GM19351 (cell line): Measurements from ENCODE around the gene PLK5.
"Not testable (repeated sequence)": the region's sequence is repeated elsewhere in the genome, so short reads cannot be mapped to it uniquely, and the experiment has no call there.

ENCODE experiments used
- ATAC-seq: cut with Tn5 transposase; IDR thresholded peaks from one replicate; pipeline ENCODE4 v1.9.1; 2021; ENCODE audit warnings: mild to moderate bottlenecking, moderate library complexity; ENCODE audit not compliant: unreplicated experiment

Gene PLK5

DNA sequence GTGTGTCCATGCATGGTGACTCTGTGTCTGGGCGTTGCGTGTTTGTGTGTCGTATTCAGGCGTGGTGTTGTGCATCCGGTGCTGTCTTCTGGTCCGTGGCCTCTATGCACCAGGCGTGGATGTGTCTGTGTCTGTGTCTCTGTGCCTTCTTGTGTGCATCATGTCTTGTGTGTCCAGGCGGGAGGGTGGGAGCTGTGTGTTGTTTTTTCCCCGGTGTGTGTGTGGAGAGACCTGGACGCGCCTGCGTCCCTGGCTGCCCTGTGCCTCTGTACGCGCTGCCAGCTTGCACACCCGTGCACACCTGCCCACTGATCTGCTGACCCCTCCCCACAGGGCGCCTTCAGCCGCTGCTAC is 1.1 kb downstream of the PLK5 start:
- ATAC-seq: no peak

DNA sequence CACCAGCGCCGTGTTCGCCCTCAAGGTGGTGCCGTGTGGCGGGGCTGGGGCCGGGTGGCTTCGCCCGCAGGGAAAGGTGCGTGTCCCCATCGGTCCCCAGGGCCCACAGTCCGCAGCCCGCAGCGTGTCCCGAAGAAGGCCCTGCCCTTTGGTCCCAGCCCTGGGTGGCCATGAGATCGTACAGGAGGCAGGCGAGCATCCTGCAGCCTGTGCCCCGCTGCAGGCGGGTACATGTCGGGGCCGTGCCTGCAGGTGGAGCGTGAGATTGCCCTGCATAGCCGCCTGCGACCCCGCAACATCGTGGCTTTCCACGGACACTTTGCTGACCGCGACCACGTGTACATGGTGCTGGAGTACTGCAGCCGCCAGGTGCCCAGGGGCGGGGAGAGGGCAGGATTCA is 1.5 kb downstream of the PLK5 start:
- ATAC-seq: no peak

DNA sequence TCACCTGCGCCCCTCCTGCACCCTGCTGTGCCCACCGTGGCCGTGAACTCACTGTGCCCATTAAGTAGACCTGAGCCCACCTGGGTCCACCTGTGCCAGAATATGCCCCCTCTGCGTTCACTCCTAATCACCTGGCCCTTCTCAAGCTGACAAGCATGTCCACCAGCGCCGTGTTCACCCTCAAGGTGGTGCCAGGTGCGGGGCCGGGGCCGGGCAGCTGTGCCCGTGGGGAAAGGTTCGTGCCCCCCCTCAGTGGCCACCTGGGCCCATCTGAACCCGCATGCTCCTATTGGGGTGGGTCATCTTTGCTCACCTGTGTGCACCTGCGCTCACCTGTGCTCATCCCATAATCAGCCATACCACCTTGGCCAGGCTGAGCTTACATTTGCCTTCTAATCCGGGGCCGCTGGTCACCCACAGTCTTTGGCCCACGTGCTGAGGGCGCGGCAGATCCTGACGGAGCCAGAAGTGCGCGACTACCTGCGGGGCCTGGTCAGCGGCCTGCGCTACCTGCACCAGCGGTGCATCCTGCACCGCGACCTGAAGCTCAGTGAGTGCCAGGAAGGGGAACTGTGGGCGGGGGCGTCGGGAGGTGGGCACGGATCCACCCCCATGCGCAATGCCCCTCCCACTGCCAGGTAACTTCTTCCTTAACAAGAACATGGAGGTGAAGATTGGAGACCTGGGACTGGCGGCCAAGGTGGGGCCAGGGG is 2.3 kb downstream of the PLK5 start:
- ATAC-seq: no peak

DNA sequence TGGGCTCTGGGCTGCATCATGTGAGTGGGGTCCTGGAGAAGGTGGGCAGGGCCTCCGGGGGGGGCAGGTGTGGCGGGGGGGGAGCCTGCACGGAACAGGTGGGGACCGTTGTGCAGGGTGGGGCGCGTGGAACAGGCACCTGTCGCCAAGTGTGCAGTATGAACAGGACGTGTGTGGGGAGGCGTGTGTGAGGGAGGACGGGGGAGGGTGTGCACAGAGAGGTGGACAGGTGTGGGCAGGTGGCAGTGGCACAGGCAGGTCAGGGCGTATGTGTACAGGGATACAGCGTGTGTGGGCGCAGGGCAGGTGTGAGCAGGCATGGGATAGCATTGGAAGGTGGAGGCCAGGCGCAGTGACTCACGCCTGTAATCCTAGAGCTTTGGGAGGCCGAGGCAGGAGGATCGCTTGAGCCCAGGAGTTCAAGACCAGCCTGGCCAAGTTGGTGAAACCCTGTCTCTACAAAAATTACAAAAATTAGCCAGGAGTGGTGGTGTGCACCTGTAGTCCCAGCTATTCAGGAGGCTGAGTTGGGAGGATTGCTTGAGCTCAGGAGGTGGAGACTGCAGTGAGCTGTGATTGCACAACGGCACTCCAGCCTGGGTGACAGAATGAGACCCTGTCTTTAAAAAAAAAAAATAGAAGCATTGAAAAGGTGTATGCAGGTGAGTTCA is 3.2 kb downstream of the PLK5 start:
- no peak for ATAC-seq

DNA sequence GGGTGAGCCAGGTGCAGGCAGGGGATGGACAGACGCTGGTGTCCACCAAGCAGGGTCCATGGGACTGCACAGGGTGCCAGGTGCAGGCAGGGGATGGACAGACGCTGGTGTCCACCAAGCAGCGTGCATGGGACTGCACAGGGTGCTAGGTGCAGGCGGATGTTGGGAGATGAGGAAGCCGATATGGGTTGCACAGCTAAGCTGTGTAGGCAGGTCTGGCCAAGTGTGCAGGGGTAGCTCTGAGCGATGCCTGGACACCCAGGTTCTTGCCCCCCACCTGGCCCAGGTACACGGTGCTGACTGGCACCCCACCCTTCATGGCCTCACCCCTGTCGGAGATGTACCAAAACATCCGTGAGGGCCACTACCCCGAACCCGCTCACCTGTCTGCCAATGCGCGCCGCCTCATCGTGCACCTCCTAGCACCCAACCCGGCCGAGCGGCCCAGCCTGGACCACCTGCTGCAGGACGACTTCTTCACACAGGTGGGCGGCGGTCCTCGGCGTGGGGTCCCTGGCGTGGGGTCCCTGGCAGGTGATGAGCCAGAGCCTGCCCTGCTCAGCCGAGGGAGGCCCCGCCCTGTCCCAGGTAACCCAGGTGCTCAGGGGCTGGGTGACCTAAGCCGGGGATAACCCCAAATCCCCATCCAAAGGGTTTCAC is 3.9 kb downstream of the PLK5 start:
- ATAC-seq: no peak

DNA sequence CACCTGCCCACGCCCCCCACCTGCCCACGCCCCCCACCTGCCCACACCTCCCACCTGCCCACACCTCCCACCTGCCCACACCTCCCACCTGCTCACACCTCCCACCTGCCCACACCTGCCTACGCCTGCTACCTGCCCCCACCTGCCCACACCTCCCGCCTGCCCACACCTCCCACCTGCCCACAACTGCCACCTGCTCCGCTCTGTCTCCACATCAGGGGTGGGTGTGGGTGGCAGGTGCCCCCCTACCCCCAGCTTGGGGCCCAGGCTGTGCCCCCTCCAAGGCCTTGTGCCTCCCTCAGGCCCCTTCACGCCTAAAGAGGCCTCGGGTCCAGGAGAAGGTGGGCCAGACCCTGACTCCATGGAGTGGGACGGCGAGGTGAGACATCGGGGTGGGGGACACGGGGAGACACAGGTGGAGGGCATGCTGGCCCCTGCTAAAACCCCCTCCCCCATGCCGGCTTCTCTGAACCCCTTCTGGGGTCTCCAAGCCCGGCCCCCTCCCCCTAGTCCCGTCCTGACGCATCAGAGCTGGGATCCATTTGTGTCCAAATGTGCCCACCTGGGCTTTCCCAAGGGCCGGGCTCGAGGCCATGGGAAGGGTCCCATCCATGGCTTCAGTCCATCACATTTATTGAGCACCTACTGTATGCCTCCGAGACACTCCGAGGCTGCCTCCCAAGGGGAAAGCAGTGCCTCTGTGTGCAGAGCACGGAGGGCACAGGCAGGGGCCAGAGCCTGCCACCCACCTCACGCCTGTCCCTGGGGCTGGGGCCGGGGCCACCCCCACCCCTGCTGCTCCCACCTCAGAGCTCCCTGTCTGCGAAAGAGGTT is 4.9 kb downstream of the PLK5 start:
- ATAC-seq: no peak

DNA sequence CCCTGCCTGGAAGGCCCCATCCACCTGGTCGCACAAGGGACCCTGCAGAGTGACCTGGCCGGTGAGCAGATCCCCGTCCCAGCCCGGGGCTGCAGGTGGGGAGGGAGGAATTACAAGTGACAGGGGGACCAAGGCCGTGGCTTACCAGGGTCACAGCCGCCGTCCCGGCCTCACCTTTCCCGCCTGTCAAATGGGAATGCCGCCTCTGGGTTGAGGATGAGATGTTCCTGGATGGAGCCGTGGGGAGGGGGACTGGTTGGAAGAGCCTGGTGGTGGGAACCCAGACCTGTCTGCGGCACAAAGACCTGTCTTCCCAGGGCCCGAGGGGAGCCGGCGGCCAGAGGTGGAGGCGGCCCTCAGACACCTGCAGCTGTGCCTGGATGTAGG is 5.5 kb downstream of the PLK5 start:
- ATAC-seq: no peak

DNA sequence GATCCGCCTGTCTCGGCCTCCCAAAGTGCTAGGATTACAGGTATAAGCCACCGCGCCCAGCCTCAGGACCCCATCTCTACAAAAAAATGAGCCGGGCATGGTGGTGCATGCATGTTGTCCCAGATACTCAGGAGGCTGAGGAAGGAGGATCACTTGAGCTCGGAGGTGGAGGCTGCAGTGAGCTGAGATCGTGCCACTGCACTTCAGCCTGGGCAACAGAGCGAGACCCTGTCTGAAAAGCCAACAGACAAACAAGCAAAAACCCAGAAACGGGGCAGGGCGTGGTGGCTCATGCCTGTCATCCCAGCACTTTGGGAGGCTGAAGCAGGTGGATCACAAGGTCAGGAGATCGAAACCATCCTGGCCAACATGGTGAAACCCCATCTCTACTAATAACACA is 7.0 kb downstream of the PLK5 start:
- ATAC-seq: not testable (repeated sequence)

DNA sequence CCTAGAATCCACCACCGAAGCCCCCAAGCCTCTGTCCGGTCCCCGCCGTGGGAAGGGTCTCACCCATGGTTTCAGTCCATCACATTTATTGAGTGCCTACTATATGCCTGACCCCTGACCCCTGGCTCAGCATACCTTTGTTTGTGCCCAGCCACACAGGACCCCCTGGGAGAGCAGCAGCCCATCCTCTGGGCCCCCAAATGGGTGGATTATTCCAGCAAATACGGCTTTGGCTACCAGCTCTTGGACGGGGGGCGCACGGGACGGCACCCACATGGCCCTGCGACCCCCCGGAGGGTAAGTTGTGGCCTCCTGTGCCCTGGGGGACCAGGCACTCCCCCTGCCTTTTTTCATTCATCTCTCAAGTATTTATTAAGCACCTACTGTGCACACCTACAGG is 7.7 kb downstream of the PLK5 start:
- no peak for ATAC-seq

DNA sequence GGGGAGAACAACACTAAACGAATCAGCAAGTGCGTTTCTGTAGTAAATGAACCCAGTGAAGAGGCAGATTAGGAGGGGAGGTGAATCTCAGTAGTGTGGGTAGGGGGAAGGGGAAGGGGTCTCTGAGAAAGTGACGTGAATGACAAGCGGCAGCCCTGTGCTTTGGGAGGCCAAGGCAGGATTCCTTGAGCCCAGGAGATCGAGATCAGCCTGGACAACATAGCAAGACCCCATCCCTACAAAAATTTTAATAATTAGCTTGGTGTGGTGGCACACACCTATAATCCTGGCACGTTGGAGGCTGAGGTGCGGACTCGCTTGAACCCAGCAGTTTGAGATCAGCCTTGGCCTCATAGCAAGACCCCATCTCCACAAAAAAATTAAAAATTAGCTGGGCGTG is 8.1 kb downstream of the PLK5 start:
- ATAC-seq: no peak

DNA sequence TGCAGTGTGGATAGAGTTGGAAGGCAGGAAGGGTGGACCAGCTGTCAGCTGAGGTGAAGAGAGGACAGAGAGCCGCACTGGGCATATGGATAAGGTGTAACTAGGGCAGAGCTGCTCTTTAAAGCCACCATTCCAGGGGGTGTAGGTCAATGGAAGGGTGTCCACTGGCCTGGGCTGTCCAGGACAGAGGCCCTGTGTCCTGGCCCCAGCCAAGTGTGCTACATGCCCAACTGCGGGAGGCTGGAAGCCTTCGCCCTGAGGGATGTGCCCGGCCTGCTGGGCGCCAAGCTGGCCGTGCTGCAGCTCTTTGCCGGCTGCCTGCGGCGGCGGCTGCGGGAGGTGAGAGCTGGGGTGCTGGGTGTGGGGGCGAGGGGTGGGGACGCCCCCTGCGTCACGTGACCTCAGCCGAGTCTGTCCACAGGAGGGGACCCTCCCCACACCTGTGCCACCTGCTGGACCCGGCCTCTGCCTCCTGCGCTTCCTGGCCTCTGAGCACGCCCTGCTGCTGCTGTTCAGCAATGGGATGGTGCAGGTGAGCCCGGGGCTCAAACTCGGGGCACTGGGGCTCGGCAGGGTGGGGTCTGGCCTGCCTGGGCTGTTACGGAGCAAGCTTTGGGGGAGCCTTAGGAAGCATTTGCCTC is 9.8 kb downstream of the PLK5 start:
- ATAC-seq: no peak

DNA sequence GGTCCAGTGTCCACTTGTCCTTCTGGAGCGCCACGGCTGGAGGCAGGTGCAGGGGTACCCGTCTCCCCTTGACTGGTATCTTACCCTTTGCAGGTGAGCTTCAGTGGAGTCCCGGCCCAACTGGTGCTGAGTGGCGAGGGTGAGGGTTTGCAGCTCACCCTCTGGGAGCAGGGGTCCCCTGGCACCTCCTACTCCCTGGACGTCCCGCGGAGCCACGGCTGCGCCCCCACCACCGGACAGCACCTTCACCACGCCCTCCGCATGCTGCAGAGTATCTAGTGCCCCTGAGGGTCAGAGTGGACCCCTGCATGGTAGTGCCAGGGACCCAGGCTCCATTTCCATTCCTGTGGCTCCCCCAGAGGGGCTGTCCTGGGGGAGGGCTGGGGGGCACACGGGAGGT is 11.1 kb downstream of the PLK5 start:
- no peak for ATAC-seq

DNA sequence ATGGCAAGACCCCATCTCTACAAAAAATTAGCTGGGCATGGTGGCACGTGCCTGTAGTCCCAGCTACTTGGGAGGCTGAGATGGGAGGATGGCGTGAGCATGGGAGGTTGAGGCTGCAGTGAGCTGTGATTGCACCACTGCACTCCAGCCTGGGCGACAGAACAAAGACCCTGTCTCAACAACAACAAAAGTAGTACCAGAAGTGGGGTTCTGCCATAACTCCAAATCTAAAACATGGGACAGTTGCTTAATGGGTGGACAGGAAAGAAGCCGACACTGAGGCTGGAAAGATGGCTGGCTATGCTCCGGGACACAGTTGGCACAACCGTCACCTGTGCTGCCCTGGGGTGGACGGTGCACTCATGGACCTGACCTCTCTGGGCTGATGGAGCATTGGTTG is 11.8 kb downstream of the PLK5 start:
- not testable (repeated sequence) for ATAC-seq

DNA sequence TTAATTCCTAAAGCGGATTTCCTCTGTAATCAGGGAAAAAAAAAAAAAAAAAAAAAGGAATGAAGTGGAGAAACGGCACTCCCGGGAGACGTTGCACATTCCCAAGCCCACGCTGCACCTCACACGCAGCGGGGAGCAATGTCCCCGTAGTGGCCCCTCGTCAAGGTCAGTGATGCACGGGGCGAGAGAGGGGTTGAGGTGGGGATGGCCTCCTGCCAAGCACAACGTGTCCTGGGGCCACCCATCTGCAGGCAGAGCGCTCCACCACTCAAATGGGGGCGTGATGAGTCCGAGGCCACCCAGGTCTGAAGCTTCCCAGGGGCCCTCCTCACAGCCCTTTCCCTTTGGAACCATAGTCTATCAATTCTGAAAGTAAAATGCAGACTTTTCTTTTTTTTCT is 15.1 kb downstream of the PLK5 start:
- ATAC-seq: no peak

DNA sequence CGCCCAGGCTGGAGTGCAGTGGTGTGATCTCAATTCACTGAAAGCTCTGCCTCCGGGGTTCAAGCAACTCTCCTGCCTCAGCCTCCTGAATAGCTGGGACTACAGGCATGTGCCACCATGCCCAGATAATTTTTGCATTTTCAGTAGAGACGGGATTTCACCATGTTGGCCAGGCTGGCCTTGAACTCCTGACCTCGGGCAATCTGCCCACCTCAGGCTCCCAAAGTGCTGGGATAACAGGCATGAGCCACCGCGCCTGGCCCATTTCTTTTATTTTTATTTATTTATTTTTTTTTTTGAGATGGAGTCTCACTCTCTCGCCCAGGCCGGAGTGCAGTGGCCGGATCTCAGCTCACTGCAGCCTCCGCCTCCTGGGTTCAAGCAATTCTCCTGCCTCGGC is 15.9 kb downstream of the PLK5 start:
- ATAC-seq: not testable (repeated sequence)

DNA sequence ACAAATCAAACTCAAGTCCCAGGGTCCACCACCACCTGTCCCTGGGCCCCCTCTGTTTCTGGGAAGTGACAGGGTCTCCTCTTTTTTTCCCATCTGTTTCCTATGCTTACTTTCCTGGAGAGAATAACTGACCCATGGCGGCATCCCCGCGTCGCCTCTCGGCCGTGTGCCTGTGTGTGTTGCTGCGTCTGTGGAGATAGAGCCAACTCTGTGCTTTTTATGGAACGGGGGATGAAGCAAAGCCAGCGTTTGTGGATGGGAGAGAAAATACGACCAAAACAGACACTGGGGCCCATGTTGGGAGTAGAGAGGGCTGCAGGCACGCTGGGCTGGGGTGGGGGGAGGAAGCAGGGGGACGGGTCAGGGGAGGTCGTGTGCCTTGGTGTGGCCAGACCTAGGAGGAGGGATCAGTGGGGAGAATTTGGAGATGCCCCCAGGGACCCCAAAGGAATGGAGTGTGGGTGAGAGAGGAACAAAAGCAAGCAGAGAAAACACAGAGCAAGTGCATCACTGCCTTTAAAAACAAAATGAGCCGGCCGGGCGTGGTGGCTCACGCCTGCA is 16.6 kb downstream of the PLK5 start:
- ATAC-seq: no peak

DNA sequence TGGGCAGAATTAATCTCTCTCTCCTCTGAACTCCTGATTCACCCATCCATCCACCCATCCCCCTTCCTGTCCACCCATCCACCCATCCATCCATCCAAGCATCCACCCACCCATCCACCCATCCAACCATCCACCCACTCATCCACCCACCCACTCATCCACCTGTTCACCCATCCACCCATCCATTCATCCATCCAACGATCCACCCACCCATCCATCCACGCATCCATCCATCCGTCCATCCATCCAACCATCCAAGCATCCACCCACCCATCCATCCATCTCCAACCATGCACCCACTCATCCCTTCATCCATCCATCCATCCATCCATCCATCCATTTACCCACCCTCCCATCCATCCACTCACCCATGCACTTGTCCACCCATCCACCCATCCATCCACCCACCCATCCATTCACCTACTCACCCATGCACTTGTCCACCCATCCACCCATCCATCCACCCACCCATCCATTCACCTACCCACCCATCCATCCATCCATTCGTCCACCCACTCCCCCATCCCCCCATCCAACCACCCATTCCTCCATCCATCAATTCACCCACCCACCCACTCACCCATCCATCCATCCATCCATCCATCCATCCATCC is 25.6 kb downstream of the PLK5 start:
- ATAC-seq: no peak

DNA sequence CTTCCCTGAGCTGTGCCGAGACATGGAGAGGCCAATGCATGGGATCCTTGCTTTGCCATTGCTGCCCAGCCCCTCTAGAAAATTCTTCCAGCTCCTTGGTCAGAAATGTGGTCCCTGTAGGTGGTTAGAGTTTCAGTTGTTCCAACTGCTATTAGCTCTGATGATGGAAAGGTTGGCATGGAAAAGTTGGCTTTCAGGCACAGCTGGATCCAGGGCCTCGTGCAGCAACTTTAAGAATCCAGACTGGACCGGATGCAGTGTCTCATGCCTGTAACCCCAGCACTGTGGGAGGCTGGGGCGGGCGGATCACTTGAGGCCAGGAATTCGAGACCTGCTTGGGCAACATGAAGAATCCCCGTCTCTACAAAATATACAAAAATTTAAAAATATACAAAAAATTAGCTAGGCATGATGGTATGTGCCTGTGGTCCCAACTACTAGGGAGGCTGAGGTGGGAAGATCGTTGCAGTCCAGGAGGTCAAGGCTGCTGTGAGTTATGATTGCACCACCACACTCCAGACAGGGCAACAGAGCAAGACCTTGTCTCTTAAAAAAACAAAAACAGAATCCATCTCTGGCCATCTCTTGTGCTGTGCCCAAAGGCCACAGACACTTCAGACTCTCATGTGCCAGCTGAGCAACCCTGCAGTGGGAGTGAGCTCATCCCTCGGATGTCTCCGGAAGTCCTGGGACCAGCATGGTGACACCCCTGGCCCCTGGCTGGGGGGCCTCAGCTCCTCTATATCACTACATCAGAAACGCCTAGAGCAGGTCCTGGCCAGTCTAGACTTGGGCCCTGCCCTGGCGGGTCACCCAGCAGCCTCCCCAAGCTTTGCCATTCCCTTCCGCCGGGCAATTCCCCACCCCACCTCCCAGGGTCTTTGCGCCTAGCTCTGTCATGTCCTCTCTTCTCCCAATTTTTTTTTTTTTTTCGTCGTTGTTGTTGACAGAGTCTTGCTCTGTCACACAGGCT is 27.5 kb downstream of the PLK5 start:
- ATAC-seq: no peak

DNA sequence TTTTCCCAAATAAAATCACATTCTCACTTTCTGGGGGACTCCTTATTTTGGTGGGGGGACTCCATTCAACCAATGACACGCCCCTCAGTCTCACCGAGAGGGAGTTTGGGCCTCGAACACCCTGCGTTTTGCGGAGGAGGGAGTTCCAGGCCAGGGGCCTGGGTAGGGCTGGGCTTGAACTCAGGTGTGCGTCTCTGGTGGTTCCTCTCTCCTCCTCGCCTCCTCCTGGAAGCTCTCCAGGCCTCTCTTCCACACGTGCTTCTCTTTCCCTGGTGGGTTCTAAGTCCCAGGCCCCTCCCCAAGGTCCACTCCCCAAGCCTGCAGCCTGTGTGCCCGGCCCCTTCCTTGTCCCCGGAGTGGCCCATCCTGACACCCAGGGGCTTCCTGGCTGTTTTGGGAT is 29.5 kb downstream of the PLK5 start:
- ATAC-seq: no peak
